ENCODE data around the gene IL17C. TPM values are rescaled to one million over a fixed set of nuclear protein-coding genes. Genes with fewer than 3 reads are reported as not detected.

Gene IL17C
- polyA plus RNA-seq, 1 of the 3 experiments (the other 2 are of a cell fraction), result 0.07 TPM

DNA sequence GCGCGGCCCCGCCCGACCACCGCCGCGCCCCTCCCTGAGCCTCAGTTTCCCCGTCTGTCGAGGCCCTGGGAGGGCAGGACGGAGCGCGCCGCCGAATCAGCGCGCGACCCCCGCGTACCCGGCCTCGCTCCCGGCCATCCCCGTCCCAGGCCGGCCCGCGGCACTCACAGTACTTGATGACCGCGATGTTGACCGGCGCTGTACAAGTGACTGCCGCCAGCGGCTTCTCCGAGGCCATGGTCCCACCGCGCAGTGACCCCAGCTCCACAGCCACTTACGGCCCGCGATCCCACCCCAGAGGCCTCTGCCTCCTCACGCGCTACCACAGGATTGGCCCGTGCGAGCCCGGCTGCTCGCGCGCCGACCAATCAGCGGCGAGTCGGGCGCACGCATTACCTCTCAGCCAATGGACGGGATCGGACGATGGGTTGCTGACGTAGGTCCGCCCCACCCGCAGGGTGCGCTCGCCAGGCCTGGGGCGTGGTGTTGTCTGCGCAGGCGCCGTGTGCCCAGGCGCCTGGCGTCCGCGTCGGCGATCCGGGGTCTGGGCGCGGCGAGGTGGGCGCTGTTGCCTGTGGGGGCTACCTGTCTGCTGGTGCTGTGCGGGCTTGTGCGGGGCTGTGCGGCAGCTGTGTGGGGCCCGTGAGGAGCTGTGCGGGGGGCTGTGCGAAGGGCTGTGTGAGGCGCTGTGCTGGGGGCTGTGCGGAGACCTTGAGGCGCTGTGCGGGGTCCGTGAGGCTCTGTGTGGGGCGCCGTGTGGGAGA is 24.7 kb downstream of the IL17C start, which contains the start of gene MVD:
TSS of gene MVD (minus strand) at position 249 of the 764 bp plus-strand sequence. CDS start at position 238, 11 bp downstream.
- CTCF ChIA-PET, result interaction anchor here (0.6 to 1.4 kb wide), 6 partner anchors 8 to 104 kb away, joined by 3 to 6 read pairs (median 4); partner anchors contain the start of gene CYBA
- WGBS (ENCODE audit: low lambda C conversion rate), result under 1% methylated on average over 27 of the region's 88 CpGs
- Histone ChIP-seq H3K4me3 (ENCODE audit: low read depth in 2 of 2, low read length in 1 of 2) (peak within 1 kb of the TSS; percentile 82 to 92), H3K4me1 (ENCODE audit: control insufficient read depth in 1 of 2, insufficient read depth in 2 of 2, low read depth in 1 of 2, low read length in 1 of 2) (peaks cover 0 to 5% of the 10 kb centered on the region in 2 experiments; a peak in 1 of 4 replicates), H3K79me2 (ENCODE audit: insufficient read depth) (peaks cover 11% of the 10 kb centered on the region), H3K9ac (peak within 1 kb of the TSS; percentile 82), H3K4me2 (peak within 1 kb of the TSS; percentile 99), H3K36me3 (replicated peaks in 1 of 2; ENCODE audit: control insufficient read depth in 1 of 2, insufficient read depth in 2 of 2, low read length in 1 of 2) (no peaks in the 10 kb centered on the region), H4K20me1 (ENCODE audit: insufficient read depth) (no peaks in the 10 kb centered on the region), H2AFZ (ENCODE audit: low read depth) (peak within 1 kb of the TSS; percentile 98), H3F3A (replicated peaks; ENCODE audit: insufficient read depth) (peaks cover 4% of the 10 kb centered on the region), H3K9me2 (no peaks in the 10 kb centered on the region), H3K9me3 (no peaks in the 10 kb centered on the region), H3K27me3 (ENCODE audit: insufficient read depth) (no peaks in the 10 kb centered on the region), H3K27ac (ENCODE audit: low read depth in 2 of 2, low read length in 1 of 2) (peak within 1 kb of the TSS in 1 of 2 experiments; percentile 74; a peak in 1 of 4 replicates)
- peak; percentile 100 for DNase-seq
- POLR2A ChIA-PET, result interaction anchor here (0.6 to 1.0 kb wide), 2 partner anchors 34 to 198 kb away, joined by 3 read pairs; no protein-coding TSS in a partner anchor
- TF ChIP-seq YY1 (IDR thresholded peaks at IDR 0.05; ENCODE audit: low read depth), result no peak
- no peak for TF ChIP-seq EZH2phosphoT487 (IDR thresholded peaks at IDR 0.05; ENCODE audit: borderline replicate concordance, low read depth)
- TF ChIP-seq NFIC (IDR thresholded peaks at IDR 0.05; ENCODE audit: borderline replicate concordance), result no peak
- no peak for TF ChIP-seq EP300 (IDR thresholded peaks at IDR 0.05; ENCODE audit: borderline replicate concordance in 1 of 2, low read depth in 1 of 2, low read length in 1 of 2)
- no peak for TF ChIP-seq RCOR1 (IDR thresholded peaks at IDR 0.05; ENCODE audit: low read length)
- TF ChIP-seq, protein P1, sequence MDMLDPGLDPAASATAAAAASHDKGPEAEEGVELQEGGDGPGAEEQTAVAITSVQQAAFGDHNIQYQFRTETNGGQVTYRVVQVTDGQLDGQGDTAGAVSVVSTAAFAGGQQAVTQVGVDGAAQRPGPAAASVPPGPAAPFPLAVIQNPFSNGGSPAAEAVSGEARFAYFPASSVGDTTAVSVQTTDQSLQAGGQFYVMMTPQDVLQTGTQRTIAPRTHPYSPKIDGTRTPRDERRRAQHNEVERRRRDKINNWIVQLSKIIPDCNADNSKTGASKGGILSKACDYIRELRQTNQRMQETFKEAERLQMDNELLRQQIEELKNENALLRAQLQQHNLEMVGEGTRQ (IDR thresholded peaks at IDR 0.05; ENCODE audit: borderline replicate concordance, low read depth, low read length), result no peak
- TF ChIP-seq FOXM1 (IDR thresholded peaks at IDR 0.05; ENCODE audit: low read depth), result no peak
- no peak for TF ChIP-seq MEF2A (IDR thresholded peaks at IDR 0.05; ENCODE audit: borderline replicate concordance, low read depth)
- no peak for TF ChIP-seq RXRA (IDR thresholded peaks at IDR 0.05; ENCODE audit: borderline replicate concordance, low read depth)
- TF ChIP-seq NRF1 (IDR thresholded peaks at IDR 0.05; ENCODE audit: low read depth, low read length), result peak; percentile 76
- no peak for TF ChIP-seq GABPA (IDR thresholded peaks at IDR 0.05; ENCODE audit: low read depth)
- peak; percentile 64; the same call in 1 of the 2 replicates for TF ChIP-seq MXI1 (IDR thresholded peaks at IDR 0.05; ENCODE audit: low read depth, low read length)
- no peak for TF ChIP-seq TCF12 (IDR thresholded peaks at IDR 0.05)
- peak; percentile 73 for TF ChIP-seq POLR2AphosphoS5 (IDR thresholded peaks at IDR 0.05; ENCODE audit: low read depth, low read length)
- TF ChIP-seq CHD2 (IDR thresholded peaks at IDR 0.05; ENCODE audit: low read length, partially characterized antibody), result peak; percentile 89
- TF ChIP-seq, protein P2, sequence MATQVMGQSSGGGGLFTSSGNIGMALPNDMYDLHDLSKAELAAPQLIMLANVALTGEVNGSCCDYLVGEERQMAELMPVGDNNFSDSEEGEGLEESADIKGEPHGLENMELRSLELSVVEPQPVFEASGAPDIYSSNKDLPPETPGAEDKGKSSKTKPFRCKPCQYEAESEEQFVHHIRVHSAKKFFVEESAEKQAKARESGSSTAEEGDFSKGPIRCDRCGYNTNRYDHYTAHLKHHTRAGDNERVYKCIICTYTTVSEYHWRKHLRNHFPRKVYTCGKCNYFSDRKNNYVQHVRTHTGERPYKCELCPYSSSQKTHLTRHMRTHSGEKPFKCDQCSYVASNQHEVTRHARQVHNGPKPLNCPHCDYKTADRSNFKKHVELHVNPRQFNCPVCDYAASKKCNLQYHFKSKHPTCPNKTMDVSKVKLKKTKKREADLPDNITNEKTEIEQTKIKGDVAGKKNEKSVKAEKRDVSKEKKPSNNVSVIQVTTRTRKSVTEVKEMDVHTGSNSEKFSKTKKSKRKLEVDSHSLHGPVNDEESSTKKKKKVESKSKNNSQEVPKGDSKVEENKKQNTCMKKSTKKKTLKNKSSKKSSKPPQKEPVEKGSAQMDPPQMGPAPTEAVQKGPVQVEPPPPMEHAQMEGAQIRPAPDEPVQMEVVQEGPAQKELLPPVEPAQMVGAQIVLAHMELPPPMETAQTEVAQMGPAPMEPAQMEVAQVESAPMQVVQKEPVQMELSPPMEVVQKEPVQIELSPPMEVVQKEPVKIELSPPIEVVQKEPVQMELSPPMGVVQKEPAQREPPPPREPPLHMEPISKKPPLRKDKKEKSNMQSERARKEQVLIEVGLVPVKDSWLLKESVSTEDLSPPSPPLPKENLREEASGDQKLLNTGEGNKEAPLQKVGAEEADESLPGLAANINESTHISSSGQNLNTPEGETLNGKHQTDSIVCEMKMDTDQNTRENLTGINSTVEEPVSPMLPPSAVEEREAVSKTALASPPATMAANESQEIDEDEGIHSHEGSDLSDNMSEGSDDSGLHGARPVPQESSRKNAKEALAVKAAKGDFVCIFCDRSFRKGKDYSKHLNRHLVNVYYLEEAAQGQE (IDR thresholded peaks at IDR 0.05; ENCODE audit: low read depth, low read length), result 0 out of 2 replicates have a peak, but pooled peaks have one; percentile 24
- TF ChIP-seq, protein P3, sequence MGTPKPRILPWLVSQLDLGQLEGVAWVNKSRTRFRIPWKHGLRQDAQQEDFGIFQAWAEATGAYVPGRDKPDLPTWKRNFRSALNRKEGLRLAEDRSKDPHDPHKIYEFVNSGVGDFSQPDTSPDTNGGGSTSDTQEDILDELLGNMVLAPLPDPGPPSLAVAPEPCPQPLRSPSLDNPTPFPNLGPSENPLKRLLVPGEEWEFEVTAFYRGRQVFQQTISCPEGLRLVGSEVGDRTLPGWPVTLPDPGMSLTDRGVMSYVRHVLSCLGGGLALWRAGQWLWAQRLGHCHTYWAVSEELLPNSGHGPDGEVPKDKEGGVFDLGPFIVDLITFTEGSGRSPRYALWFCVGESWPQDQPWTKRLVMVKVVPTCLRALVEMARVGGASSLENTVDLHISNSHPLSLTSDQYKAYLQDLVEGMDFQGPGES (IDR thresholded peaks at IDR 0.05; ENCODE audit: low read depth, low read length), result peak; percentile 81
- TF ChIP-seq FOXJ3 (CRISPR knock-in tag; IDR thresholded peaks at IDR 0.05), result no peak
- TF ChIP-seq, protein P4, sequence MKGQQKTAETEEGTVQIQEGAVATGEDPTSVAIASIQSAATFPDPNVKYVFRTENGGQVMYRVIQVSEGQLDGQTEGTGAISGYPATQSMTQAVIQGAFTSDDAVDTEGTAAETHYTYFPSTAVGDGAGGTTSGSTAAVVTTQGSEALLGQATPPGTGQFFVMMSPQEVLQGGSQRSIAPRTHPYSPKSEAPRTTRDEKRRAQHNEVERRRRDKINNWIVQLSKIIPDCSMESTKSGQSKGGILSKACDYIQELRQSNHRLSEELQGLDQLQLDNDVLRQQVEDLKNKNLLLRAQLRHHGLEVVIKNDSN (IDR thresholded peaks at IDR 0.05; ENCODE audit: borderline replicate concordance, low read depth), result no peak
- TF ChIP-seq, protein P5, sequence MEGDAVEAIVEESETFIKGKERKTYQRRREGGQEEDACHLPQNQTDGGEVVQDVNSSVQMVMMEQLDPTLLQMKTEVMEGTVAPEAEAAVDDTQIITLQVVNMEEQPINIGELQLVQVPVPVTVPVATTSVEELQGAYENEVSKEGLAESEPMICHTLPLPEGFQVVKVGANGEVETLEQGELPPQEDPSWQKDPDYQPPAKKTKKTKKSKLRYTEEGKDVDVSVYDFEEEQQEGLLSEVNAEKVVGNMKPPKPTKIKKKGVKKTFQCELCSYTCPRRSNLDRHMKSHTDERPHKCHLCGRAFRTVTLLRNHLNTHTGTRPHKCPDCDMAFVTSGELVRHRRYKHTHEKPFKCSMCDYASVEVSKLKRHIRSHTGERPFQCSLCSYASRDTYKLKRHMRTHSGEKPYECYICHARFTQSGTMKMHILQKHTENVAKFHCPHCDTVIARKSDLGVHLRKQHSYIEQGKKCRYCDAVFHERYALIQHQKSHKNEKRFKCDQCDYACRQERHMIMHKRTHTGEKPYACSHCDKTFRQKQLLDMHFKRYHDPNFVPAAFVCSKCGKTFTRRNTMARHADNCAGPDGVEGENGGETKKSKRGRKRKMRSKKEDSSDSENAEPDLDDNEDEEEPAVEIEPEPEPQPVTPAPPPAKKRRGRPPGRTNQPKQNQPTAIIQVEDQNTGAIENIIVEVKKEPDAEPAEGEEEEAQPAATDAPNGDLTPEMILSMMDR (IDR thresholded peaks at IDR 0.05), result no peak
- TF ChIP-seq, protein P6, sequence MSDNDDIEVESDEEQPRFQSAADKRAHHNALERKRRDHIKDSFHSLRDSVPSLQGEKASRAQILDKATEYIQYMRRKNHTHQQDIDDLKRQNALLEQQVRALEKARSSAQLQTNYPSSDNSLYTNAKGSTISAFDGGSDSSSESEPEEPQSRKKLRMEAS (IDR thresholded peaks at IDR 0.05; ENCODE audit: low read depth), result peak; percentile 60
- TF ChIP-seq JUND (IDR thresholded peaks at IDR 0.05), result no peak
- TF ChIP-seq FOSL2 (IDR thresholded peaks at IDR 0.05; ENCODE audit: borderline replicate concordance, low read depth), result no peak
- no peak for TF ChIP-seq SMC3 (IDR thresholded peaks at IDR 0.05; ENCODE audit: low read depth, low read length)

Measured in SK-N-SH (cell line).